ENCODE measurements around the gene KCTD18.

Gene KCTD18

DNA sequence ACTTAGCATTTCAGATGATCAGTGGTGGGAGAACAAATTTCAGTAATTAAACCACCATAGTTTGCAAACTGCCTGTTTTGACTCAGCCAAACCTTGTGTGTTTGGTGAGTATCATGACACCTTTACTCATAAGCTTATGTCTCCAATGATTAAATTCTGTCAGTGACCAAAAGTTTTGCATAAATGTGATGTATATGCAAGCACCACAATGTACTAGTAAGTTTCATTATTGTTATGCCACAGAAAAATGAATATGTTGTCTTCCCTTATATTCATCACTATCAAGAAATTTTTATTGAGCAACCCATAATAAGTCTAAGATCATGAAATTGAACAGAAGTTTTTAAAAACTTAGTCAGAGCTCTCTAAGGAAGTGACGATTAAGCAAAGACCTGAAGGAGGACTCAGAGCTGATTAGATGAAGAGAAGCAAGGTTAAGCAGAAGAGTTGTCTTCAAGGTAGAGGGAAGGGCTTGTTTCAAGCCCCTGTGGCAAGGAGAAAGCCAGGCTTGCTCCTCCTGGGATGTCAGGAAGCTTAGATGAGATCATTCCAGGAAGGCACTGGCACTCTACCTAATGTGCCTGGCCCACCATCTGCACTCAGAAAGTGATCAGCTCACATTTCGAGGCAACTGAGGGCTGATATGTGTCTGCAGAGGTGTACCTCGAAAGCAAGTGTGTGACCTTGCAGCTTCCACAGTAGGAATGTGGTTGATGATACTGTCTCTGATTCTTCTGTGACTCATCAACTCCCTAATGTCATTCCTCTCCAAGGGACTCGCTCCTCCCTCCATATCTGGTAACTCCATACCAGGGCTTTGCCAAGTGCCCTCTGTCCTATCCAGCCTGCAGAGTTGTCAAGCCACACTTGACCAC, 54.7 kb downstream of the KCTD18 start:
- no peak overlapping the region for H3K4me2 ChIP-seq
- H3K4me1 ChIP-seq: peaks cover 0 to 18% (median 0%) of the 10 kb centered on the region in 10 experiments; a peak in 7 of 20 replicates
- no peak overlapping the region for H3K27ac ChIP-seq
- H4K20me1 ChIP-seq: no peaks in the 10 kb centered on the region
- H3K9me3 ChIP-seq (replicated peaks in 1 of 11): no peaks in the 10 kb centered on the region
- H3K9ac ChIP-seq: no peak overlapping the region
- no peak for TF ChIP-seq Cebpa-rat (IDR thresholded peaks at IDR 0.05)
- peaks cover 8 to 67% (median 27%) of the 10 kb centered on the region in 11 experiments; a peak in 18 of 22 replicates for H3K36me3 ChIP-seq
- H3K27me3 ChIP-seq: no peaks in the 10 kb centered on the region
- no peak overlapping the region for H3K4me3 ChIP-seq

GRCh38 chr2:200453853-200454534, 55.9 kb downstream of the KCTD18 start:
- no peak overlapping the region for H3K27ac ChIP-seq
- H4K20me1 ChIP-seq: no peaks in the 10 kb centered on the region
- H3K4me3 ChIP-seq: no peak overlapping the region
- TF ChIP-seq Cebpa-rat (IDR thresholded peaks at IDR 0.05): no peak
- H3K4me2 ChIP-seq: no peak overlapping the region
- peaks cover 0 to 25% (median 0%) of the 10 kb centered on the region in 10 experiments; a peak in 7 of 20 replicates for H3K4me1 ChIP-seq
- no peaks in the 10 kb centered on the region for H3K9me3 ChIP-seq (replicated peaks in 1 of 11)
- no peaks in the 10 kb centered on the region for H3K27me3 ChIP-seq
- peaks cover 7 to 57% (median 23%) of the 10 kb centered on the region in 11 experiments; a peak in 18 of 22 replicates for H3K36me3 ChIP-seq
- H3K9ac ChIP-seq: no peak overlapping the region

DNA sequence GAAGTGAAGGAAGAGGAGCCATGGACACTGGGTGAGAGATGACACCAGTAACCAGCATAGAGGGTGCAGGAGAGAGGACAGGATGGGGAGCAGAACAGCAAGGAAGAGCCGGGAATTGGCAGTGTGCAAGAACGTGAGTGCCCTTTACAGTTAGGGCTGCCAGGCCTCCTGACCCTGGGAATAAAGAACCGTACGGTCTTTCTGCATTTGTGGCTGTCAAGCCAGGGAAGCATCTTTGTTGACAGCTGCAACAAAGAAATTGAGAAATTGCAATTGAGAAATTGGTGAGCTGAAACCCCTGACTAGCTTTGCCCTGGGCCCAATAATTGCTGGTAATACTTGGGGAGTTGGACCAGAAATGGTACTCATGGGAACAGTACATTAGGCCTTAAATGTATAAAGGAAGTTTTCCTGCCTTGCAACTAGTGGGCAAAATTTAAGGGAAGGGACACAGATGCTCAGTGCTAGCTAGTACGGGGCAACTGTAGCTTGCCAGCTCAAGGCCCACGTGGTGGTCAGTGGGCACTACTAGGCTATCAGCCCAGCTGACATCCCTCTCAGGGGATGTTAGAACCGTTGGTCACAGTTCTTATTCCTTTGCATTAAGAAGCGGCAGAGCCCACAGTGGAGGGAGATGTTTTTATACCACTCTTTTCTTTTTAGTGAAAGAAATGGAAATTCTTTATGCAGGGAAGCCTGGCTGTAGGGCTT, 56.6 kb downstream of the KCTD18 start:
- Histone ChIP-seq H3K27ac (no peak overlapping the region), H3K9ac (no peak overlapping the region), H3K4me1 (peaks cover 0 to 25% (median 0%) of the 10 kb centered on the region in 10 experiments; a peak in 7 of 20 replicates), H4K20me1 (no peaks in the 10 kb centered on the region), H3K36me3 (peaks cover 7 to 56% (median 23%) of the 10 kb centered on the region in 11 experiments; a peak in 17 of 22 replicates), H3K4me2 (no peak overlapping the region), H3K27me3 (no peaks in the 10 kb centered on the region), H3K4me3 (no peak overlapping the region), H3K9me3 (replicated peaks in 1 of 11) (no peaks in the 10 kb centered on the region)
- no peak for TF ChIP-seq Cebpa-rat (IDR thresholded peaks at IDR 0.05)

- no peak overlapping the region for H3K4me3 ChIP-seq
- no peak overlapping the region for H3K9ac ChIP-seq
- no peaks in the 10 kb centered on the region for H4K20me1 ChIP-seq
- no peaks in the 10 kb centered on the region for H3K27me3 ChIP-seq
- no peak overlapping the region for H3K4me2 ChIP-seq
- H3K4me1 ChIP-seq: peaks cover 0 to 25% (median 0%) of the 10 kb centered on the region in 10 experiments; a peak in 7 of 20 replicates
- H3K27ac ChIP-seq: no peak overlapping the region
- no peaks in the 10 kb centered on the region for H3K9me3 ChIP-seq (replicated peaks in 1 of 11)
- peaks cover 8 to 62% (median 21%) of the 10 kb centered on the region in 11 experiments; a peak in 18 of 22 replicates for H3K36me3 ChIP-seq
- no peak for TF ChIP-seq Cebpa-rat (IDR thresholded peaks at IDR 0.05)
Measured at GRCh38 chr2:200452377-200452776, 57.5 kb downstream of the KCTD18 start.

- no peaks in the 10 kb centered on the region for H3K27me3 ChIP-seq
- H3K4me1 ChIP-seq: peaks cover 0 to 25% (median 0%) of the 10 kb centered on the region in 10 experiments; a peak in 7 of 20 replicates
- no peaks in the 10 kb centered on the region for H4K20me1 ChIP-seq
- no peaks in the 10 kb centered on the region for H3K9me3 ChIP-seq (replicated peaks in 1 of 11)
- peaks cover 8 to 63% (median 22%) of the 10 kb centered on the region in 11 experiments; a peak in 19 of 22 replicates for H3K36me3 ChIP-seq
- no peak overlapping the region for H3K9ac ChIP-seq
- H3K4me3 ChIP-seq: no peak overlapping the region
- H3K27ac ChIP-seq: no peak overlapping the region
- no peak for TF ChIP-seq Cebpa-rat (IDR thresholded peaks at IDR 0.05)
- peak overlapping the region in 3 of 11 experiments; percentile 27 to 43 (median 32); a peak in 5 of 22 replicates for H3K4me2 ChIP-seq
Measured at GRCh38 chr2:200451511-200451910, 58.4 kb downstream of the KCTD18 start.

GRCh38 chr2:200450288-200450687, 59.6 kb downstream of the KCTD18 start:
- no peak overlapping the region for H3K27ac ChIP-seq
- peak overlapping the region in 2 of 11 experiments; percentile 18 to 27; a peak in 2 of 22 replicates for H3K4me2 ChIP-seq
- H3K4me3 ChIP-seq: no peak overlapping the region
- no peaks in the 10 kb centered on the region for H4K20me1 ChIP-seq
- no peak for TF ChIP-seq Cebpa-rat (IDR thresholded peaks at IDR 0.05)
- peaks cover 0 to 25% (median 0%) of the 10 kb centered on the region in 10 experiments; a peak in 7 of 20 replicates for H3K4me1 ChIP-seq
- no peaks in the 10 kb centered on the region for H3K27me3 ChIP-seq
- peaks cover 8 to 60% (median 23%) of the 10 kb centered on the region in 11 experiments; a peak in 19 of 22 replicates for H3K36me3 ChIP-seq
- no peaks in the 10 kb centered on the region for H3K9me3 ChIP-seq (replicated peaks in 1 of 11)
- no peak overlapping the region for H3K9ac ChIP-seq

DNA sequence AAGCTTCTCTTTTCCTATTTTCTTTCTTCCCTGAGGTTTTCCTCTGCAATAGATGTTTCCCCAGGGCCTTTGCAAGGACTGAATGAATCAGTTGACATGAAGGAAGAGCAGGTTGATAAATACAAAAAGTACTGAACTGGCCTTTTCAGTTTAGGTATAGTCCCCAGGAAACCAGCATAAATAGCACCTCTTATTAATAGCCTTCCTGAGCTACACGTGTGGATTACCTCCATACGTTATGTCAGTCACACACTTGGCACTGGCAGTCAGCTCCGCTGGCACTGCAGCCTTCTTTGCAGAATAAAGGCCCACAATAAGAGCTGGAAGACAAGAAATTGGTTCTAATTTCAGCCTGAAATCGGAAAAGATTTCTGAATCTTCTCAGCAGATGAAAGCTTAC, 60.7 kb downstream of the KCTD18 start:
- H4K20me1 ChIP-seq: no peaks in the 10 kb centered on the region

GRCh38 chr2:200448455-200448854, 61.4 kb downstream of the KCTD18 start:
- Histone ChIP-seq H3K4me1 (peaks cover 0 to 34% (median 7%) of the 10 kb centered on the region in 10 experiments; a peak in 15 of 20 replicates), H3K36me3 (peaks cover 14 to 70% (median 33%) of the 10 kb centered on the region in 11 experiments; a peak in 19 of 22 replicates), H4K20me1 (no peaks in the 10 kb centered on the region), H3K27ac (no peak overlapping the region), H3K9ac (no peak overlapping the region), H3K27me3 (no peaks in the 10 kb centered on the region), H3K4me2 (no peak overlapping the region), H3K4me3 (no peak overlapping the region), H3K9me3 (replicated peaks in 1 of 11) (no peaks in the 10 kb centered on the region)
- TF ChIP-seq Cebpa-rat (IDR thresholded peaks at IDR 0.05): no peak

More for the DNA sequence above, 60.7 kb downstream of the KCTD18 start:
- peaks cover 0 to 30% (median 6%) of the 10 kb centered on the region in 10 experiments; a peak in 15 of 20 replicates for H3K4me1 ChIP-seq
- H3K27ac ChIP-seq: no peak overlapping the region
- no peak overlapping the region for H3K9ac ChIP-seq
- no peak for TF ChIP-seq Cebpa-rat (IDR thresholded peaks at IDR 0.05)
- H3K36me3 ChIP-seq: peaks cover 8 to 70% (median 28%) of the 10 kb centered on the region in 11 experiments; a peak in 19 of 22 replicates
- no peak overlapping the region for H3K4me2 ChIP-seq
- H3K9me3 ChIP-seq (replicated peaks in 1 of 11): no peaks in the 10 kb centered on the region
- no peaks in the 10 kb centered on the region for H3K27me3 ChIP-seq
- H3K4me3 ChIP-seq: no peak overlapping the region
